HG03342 (cell line): ENCODE measurements around the gene RAB3C.

Experiments used
- ATAC-seq: cut with Tn5 transposase; IDR thresholded peaks from one replicate; pipeline ENCODE4 v1.9.1; 2021; ENCODE audit warnings: mild to moderate bottlenecking, moderate library complexity; ENCODE audit not compliant: unreplicated experiment

Gene RAB3C

DNA sequence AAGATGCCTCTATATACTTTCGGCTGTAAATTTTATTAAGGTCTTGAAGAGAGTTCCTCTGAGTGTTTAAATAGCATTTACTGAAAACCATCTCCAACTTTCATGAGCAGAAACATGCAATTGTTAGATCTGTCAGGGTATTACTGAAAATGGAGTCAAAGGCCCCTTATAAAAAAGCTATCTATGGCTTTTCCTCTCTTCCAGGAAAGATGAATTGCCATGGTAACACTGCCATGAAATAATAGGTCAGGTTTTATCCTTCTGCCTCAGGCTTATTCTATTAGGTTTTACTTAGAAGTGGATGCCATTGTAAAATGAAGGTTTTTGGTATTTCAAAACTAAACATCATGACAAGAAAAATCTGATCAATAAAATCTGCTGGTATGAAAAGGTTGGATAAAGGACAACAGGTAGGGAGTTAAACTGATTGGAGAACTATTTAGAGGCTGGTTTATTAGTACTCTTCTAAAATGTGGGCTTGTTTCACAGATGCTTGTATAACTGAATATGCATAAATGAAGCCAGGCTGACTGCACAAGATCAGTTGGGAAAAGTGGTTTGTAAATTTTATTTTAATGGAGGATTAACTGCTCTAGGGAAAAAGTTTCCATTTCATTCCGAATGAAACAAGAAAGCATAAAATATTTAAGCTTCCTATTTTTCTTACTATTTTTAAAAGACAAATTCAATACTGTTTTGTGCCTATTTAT, 135.5 kb downstream of the RAB3C start:
- no peak for ATAC-seq

GRCh38 chr5:58722160-58722559, 139.3 kb downstream of the RAB3C start:
- no peak for ATAC-seq

DNA sequence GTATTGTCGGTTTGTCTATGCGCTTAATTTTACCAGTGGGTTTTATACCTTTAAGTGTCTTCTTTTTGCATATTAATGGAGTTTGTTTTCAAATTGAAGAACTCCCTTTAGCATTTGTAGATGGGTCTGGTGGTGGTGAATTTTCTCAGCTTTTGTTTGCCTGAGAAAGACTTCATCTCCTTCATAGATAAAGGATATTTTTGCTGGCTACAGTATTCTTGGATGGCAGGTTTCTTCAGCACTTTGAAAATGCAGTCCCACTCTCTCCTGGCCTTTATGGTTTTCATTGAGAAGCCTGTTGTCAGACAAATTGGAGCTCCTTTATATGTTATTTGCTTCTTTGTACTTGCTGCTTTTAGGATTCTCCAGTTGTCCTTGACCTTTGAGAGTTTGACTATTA, 142.1 kb downstream of the RAB3C start:
- no peak for ATAC-seq

GRCh38 chr5:58731641-58732040, 148.8 kb downstream of the RAB3C start:
- no peak for ATAC-seq

GRCh38 chr5:58735637-58736036, 152.8 kb downstream of the RAB3C start:
- no peak for ATAC-seq

DNA sequence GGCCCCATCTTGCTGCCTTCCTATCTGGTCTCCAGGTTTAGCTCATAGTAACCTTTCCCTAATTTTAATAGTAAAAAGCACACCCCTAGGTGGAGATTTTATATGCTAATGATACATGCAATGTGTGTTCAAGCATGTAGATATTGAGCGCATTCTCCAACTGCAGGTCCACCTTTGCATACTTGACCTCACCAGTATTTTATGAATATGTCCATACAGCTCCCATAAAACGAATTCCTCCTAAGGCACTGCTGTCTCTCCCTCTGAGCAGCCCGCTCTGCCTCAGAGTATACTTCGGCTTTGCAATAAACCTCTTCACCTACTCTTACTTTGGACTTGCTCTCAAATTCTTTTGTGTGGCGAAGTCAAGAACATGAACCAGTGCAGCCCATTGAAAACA, 153.3 kb downstream of the RAB3C start:
- ATAC-seq = no peak

DNA sequence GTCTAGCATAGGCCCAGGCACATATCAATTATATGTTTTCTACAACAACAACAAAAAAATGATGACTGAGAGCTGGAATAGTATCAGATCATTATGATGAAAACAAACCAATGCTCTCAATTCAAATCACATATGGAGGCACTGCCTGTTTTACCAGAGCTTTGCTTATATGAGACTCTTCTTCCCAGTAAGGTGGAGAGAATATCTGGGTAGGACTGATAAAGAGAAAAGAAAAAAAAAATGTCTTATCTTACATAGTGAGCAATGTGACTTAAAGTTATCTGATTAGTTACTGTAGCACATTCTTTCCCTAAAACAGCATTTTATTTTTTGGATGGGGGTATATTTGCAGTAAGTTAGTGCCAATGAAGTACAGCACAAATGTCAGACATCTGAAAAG, 154.8 kb downstream of the RAB3C start:
- no peak for ATAC-seq

DNA sequence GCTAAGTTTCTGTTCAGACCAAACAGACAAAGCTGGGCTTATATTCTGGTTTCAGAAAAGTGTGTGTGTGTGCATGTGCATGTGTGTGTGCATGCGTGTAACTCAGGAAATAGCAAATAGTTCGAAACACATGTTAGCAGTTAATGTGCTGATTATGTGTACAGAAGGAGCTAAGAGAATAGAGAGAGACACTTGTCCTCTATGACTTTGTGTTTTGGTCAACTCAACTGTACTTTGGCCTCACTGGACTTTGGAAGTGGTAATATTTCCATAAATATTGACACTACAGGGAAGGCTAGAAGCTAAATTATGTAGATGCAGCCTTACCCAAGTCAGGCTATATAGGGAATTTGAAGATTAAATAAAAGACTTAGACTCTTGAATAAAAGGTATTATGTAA, 155.5 kb downstream of the RAB3C start:
- no peak for ATAC-seq

DNA sequence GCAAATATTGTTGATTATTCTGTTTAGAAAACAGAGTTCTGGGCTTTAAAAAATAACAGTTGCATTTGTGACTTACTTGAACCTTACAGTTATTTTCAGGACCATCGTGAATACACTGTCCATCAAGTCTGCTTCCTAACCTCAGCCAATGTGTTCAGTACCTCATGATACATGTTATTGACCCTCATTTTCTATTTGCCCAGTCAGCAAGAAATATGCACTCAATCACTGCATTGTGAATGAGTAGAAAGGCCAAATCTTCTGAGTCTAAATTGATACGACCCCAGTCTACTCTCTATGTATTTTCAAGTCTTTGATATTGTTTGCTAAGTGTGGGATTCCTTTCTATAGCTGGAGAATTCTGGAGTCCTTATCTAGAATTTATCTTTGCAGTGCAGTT, 156.2 kb downstream of the RAB3C start:
- ATAC-seq = no peak

DNA sequence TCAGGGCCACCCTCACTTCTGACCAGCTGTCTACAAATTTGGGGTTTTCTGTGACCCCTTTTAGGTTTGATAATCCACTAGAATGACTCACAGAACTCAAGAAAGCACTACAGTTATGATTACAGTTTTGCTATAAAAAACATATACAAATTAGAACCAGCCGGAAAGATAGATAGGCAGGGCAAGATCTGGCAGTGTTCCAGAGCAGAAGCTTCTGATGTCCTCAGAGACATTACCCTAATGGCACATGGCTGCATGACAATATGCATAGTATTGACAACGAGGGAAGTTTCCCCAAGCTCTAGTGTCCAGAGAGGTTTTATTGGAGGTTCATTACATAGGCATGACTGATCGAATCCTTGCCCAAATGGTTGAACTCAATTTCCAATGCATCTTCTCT, 158.1 kb downstream of the RAB3C start:
- no peak for ATAC-seq

GRCh38 chr5:58745350-58745749, 162.5 kb downstream of the RAB3C start:
- no peak for ATAC-seq

DNA sequence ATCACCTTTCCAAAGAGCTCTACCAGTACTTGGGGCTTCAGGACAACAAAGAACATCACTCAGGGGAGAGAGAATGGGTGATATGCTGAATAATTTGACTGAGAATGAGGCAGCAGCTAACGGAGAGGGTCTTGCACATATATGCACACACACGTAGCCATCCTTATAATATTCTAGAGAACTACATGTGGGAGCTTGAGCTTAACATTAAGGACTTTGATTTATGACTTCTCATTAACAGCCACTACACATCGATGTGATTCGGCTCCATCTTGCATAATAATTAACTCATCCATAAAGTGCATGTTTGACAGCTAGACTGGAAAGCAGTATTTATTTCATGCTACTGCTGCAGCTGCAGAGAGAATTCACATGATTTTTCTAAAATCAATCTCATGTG, 163.4 kb downstream of the RAB3C start:
- no peak for ATAC-seq

DNA sequence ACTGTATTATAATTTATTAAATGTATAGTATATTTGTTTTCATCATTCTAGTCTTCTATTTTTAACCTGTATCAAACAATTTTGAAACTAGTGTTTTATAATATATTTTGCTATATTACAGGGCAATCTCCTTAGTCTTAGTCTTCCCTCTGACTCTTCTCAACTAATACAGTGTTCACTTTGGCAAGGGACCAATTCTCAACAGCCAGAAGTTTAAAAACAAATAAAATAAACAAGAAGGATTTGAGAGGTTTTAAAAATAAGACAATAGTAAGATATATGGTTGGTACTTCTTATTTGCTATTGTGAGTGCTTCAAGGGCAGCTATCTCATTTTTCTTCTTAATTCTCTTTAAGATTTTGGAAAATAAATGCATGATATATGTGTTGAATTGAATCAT, 167.2 kb downstream of the RAB3C start:
- ATAC-seq = no peak

GRCh38 chr5:58751222-58751837, 168.5 kb downstream of the RAB3C start:
- no peak for ATAC-seq

- ATAC-seq = no peak
Measured at GRCh38 chr5:58752104-58752503, 169.2 kb downstream of the RAB3C start.

DNA sequence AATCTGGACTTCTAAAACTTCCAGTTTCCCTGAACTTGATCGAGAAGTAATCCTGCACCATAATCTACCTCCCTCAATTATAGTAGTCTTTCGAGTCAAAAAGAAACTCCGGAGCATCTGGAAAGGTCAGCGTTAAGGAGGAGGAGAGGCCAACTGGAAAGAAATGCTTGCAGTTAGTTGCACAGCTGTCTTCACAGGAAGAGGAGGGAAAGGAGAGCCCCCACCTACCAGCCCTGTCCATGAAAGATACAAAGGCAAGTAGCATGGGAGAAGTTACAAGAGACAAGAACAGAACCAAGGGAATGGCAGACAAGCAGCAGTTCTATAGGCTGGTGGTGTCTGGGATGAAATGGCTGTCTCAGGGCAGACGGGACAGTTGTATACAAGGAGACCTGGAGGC, 170.6 kb downstream of the RAB3C start:
- no peak for ATAC-seq

- no peak for ATAC-seq
Measured at GRCh38 chr5:58754250-58754649, 171.4 kb downstream of the RAB3C start.

GRCh38 chr5:58755397-58755796, 172.5 kb downstream of the RAB3C start:
- no peak for ATAC-seq

DNA sequence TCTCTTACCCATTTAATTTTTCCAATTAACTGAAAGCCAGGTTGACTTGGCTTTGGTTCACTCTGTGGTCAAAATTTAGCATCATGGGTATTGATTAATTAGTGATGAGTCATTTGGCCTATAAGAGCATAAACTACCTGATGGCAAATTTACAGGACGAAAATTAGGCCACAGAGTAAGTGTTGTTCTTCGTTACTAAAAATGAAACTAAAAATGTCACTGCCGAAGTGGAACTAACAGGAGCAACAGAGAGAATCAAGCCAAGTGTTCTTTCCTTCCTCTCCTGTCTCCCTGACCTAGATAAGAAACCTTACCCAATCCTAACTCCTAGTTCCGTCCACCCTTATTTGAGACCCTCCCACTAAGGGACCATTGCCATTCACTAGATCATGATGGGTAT, 176.9 kb downstream of the RAB3C start:
- ATAC-seq = peak; percentile 91

GRCh38 chr5:58760222-58760621, 177.3 kb downstream of the RAB3C start:
- no peak for ATAC-seq

GRCh38 chr5:58761407-58761806, 178.5 kb downstream of the RAB3C start:
- ATAC-seq = no peak

GRCh38 chr5:58763390-58763789, 180.5 kb downstream of the RAB3C start:
- ATAC-seq = peak; percentile 33

DNA sequence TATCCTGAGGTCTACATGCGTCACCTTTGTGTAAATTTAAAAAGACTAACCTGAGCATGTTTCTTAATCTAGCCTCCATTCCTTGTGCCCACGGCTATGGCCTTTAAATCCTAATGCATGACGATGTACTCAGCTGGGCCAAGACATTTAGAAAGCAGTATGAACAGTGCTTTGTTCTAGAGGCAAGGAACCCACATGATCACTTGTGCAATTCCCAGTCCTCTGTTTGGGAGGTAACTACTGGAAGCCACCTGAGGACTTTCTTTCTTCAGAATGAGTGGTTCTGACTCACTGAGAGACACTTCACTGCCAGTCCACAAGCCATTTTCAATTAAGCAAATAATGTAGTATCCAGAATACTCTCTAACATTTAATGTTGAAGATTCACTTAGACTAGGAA, 181.3 kb downstream of the RAB3C start:
- ATAC-seq = no peak
